ENCODE results near the gene SLC9A7.

GRCh38 chrX:46770000-46770816, 11.3 kb upstream of the SLC9A7 start:
- TF ChIP-seq CTCF (IDR thresholded peaks at IDR 0.05), result no peak
- TF ChIP-seq POLR2A (IDR thresholded peaks at IDR 0.05), result no peak
- TF ChIP-seq EP300 (IDR thresholded peaks at IDR 0.05; ENCODE audit: low read depth), result no peak
- TF ChIP-seq POLR2AphosphoS5 (IDR thresholded peaks at IDR 0.05), result no peak

Measured in transverse colon (tissue), 4 donors.